ENCODE measurements around the gene KCND2. TPM values are rescaled to one million over a fixed set of nuclear protein-coding genes. Genes with fewer than 3 reads are reported as not detected.

KCND2 gene
- total and polyA plus RNA-seq, 11 donors = 0.04 to 0.41 (median 0.16) TPM; not detected in 4

- H3K9me3 ChIP-seq = no peaks in the 10 kb centered on the region
- H3K4me3 ChIP-seq = no peak overlapping the region
- no peaks in the 10 kb centered on the region for H3K36me3 ChIP-seq
- H3K27me3 ChIP-seq = no peaks in the 10 kb centered on the region
- TF ChIP-seq CTCF (IDR thresholded peaks at IDR 0.05) = no peak
- no peak for TF ChIP-seq POLR2A (IDR thresholded peaks at IDR 0.05)
- intact Hi-C loops (cut with DNase I) = no loop called here
- H3K4me1 ChIP-seq = no peaks in the 10 kb centered on the region
- ATAC-seq (no peak), DNase-seq (no peak)
- no peak overlapping the region for H3K27ac ChIP-seq
- 88 to 92% (median 90%) methylated on average over 5 of the region's 5 CpGs for WGBS, 4 donors
Observed at GRCh38 chr7:120480930-120481329, 208.0 kb downstream of the KCND2 start.

DNA sequence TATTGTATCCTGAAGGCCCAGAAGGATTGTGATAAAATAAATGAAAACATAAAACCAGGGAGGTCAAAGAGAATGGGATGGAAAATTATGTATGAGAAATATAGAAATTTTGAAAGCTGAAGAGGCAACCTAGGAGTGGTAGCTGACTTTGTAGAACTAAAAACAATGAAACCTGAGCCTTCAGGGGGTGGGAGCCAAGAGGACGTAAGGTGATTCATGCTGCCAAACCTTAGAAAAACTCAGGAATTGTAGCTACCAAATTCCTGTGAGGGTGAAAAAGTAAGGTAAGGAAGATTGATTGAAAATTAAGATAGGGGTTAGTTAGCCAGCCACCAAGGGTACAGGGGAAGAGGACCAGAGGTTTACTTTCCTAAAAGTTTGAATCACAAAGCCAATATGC, 213.2 kb downstream of the KCND2 start:
- Histone ChIP-seq H3K36me3 (no peaks in the 10 kb centered on the region), H3K27me3 (no peaks in the 10 kb centered on the region), H3K4me3 (no peak overlapping the region), H3K4me1 (no peaks in the 10 kb centered on the region), H3K27ac (no peak overlapping the region), H3K9me3 (no peaks in the 10 kb centered on the region)
- no peak for DNase-seq
- TF ChIP-seq CTCF (IDR thresholded peaks at IDR 0.05) (no peak), POLR2A (IDR thresholded peaks at IDR 0.05) (no peak)
- no peak for ATAC-seq
- intact Hi-C loops (cut with DNase I) = no loop called here
- 39 to 52% (median 46%) methylated on average over 1 of the region's 1 CpG for WGBS, 4 donors

DNA sequence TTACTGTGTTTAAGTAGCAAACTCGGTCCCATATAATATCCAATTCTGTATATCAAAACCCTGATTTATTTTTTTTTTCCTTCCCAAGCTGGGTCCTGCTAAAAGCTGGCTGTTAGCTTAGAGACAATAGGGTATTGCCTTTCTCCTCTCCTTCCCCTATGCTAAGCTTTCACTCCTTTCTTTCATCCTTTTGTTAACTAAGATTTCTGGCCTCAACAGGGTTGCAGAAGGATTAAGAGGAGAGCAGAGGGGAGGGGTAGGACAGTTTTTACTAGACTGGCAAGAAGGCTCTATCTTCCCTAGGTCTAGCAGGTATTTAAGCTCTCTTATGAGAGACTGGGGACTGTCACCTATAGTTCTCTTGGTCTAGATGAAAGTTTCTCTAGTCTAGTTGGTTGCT, 229.2 kb downstream of the KCND2 start:
- H3K4me1 ChIP-seq = no peaks in the 10 kb centered on the region
- H3K27ac ChIP-seq = no peak overlapping the region
- no peaks in the 10 kb centered on the region for H3K9me3 ChIP-seq
- no peaks in the 10 kb centered on the region for H3K36me3 ChIP-seq
- WGBS, 4 donors = 16 to 35% (median 29%) methylated on average over 1 of the region's 1 CpG
- H3K4me3 ChIP-seq = no peak overlapping the region
- ATAC-seq (no peak), DNase-seq (no peak)
- TF ChIP-seq CTCF (IDR thresholded peaks at IDR 0.05) (no peak), POLR2A (IDR thresholded peaks at IDR 0.05) (no peak)
- intact Hi-C loops (cut with DNase I) = no loop called here
- H3K27me3 ChIP-seq = peaks cover 0 to under 1% (median 0%) of the 10 kb centered on the region in 9 donors

- no peak for TF ChIP-seq CTCF (IDR thresholded peaks at IDR 0.05)
- TF ChIP-seq POLR2A (IDR thresholded peaks at IDR 0.05) = no peak
- no peak overlapping the region for H3K4me3 ChIP-seq
- DNase-seq (no peak), ATAC-seq (no peak)
- H3K36me3 ChIP-seq = no peaks in the 10 kb centered on the region
- no peaks in the 10 kb centered on the region for H3K9me3 ChIP-seq
- 77 to 96% (median 90%) methylated on average over 1 of the region's 1 CpG for WGBS, 4 donors
- H3K27me3 ChIP-seq = peaks cover 0 to 3% (median 0%) of the 10 kb centered on the region in 9 donors
- H3K27ac ChIP-seq = no peak overlapping the region
- H3K4me1 ChIP-seq = no peaks in the 10 kb centered on the region
- intact Hi-C loops (cut with DNase I) = no loop called here
Observed at GRCh38 chr7:120502825-120503224, 229.8 kb downstream of the KCND2 start.
